Measurements from ENCODE around the gene MLPH. TPM values are rescaled to one million over a fixed set of nuclear protein-coding genes. Genes with fewer than 3 reads are reported as not detected.

Gene MLPH
- total and polyA plus RNA-seq, 2 of the 4 experiments (the other 2 are of a cell fraction): 13.8 to 21.6 TPM

GRCh38 chr2:237494066-237494465 lies 7.0 kb downstream of the MLPH start:
- 75% methylated on average over 2 of the region's 5 CpGs; no CpG with 5 or more reads in 1 of the 2 experiments for WGBS, 2 experiments (ENCODE audit: extremely low coverage in 2 of 2, insufficient read length in 1 of 2)

More at GRCh38 chr2:237494066-237494465, 7.0 kb downstream of the MLPH start:
- no peak overlapping the region for H3K18ac ChIP-seq (ENCODE audit: low read depth, low read length)
- no peak overlapping the region for H3K23ac ChIP-seq (ENCODE audit: low read depth, low read length)
- BruUV-seq (replicated peaks): no TSS peak
- H3K14ac ChIP-seq (replicated peaks; ENCODE audit: low read depth, low read length): no peak overlapping the region
- CTCF ChIA-PET: no interaction called here
- POLR2A ChIA-PET (ENCODE audit: unreplicated experiment): no interaction called here
- no peak overlapping the region for H3K4me2 ChIP-seq (ENCODE audit: low read depth, low read length)
- no peak overlapping the region; the same call in 1 of the 2 replicates for H3K4ac ChIP-seq (ENCODE audit: low read depth, low read length)
- H3K9ac ChIP-seq (ENCODE audit: low read depth, low read length): no peak overlapping the region
- peaks cover 25 to 70% of the 10 kb centered on the region in 2 experiments for H3K79me1 ChIP-seq (ENCODE audit: low read depth in 1 of 2, low read length in 2 of 2)
- dilution Hi-C loops (cut with HindIII; ENCODE audit: low sequenced_read_pairs, unreplicated experiment) (no loop called here), in situ Hi-C loops (cut with MboI; ENCODE audit: low sequenced_read_pairs) (no loop called here), intact Hi-C loops (cut with micrococcal nuclease) (no loop called here)
- no peak overlapping the region for H2BK120ac ChIP-seq (ENCODE audit: low read depth, low read length)
- peaks cover 14% of the 10 kb centered on the region for H3K4me1 ChIP-seq (ENCODE audit: control insufficient read depth, insufficient read depth, low read length)
- ATAC-seq (ENCODE audit: low read depth) (no peak), DNase-seq (no peak)
- peaks cover 16% of the 10 kb centered on the region for H3K36me3 ChIP-seq (ENCODE audit: control insufficient read depth, insufficient read depth, low read length)
- no peaks in the 10 kb centered on the region for H3K27me3 ChIP-seq (ENCODE audit: control insufficient read depth, insufficient read depth, low read length)
- H4K8ac ChIP-seq (ENCODE audit: low read depth in 2 of 2, low read length in 2 of 2): no peak overlapping the region
- H4K91ac ChIP-seq (ENCODE audit: insufficient read depth, low read depth, low read length): no peak overlapping the region
- TF ChIP-seq POLR2A (IDR thresholded peaks at IDR 0.05; ENCODE audit: low read depth, low read length) (no peak), RFX5 (IDR thresholded peaks at IDR 0.05; ENCODE audit: low read depth, low read length) (no peak), ELK1 (IDR thresholded peaks at IDR 0.05; ENCODE audit: borderline replicate concordance, low read depth, low read length) (no peak), NFE2L2 (IDR thresholded peaks at IDR 0.05; ENCODE audit: low read depth, low read length) (no peak), CTCF (conservative IDR thresholded peaks at IDR 0.05; ENCODE audit: low read depth, low read length) (no peak), CHD1 (IDR thresholded peaks at IDR 0.05; ENCODE audit: low read depth, low read length) (no peak), CEBPB (IDR thresholded peaks at IDR 0.05; ENCODE audit: low read depth, low read length) (no peak), MXI1 (IDR thresholded peaks at IDR 0.05; ENCODE audit: borderline replicate concordance, low read depth, low read length) (no peak), RAD21 (IDR thresholded peaks at IDR 0.05; ENCODE audit: low read length) (no peak), FOS (IDR thresholded peaks at IDR 0.05; ENCODE audit: low read depth, low read length) (no peak), MAFK (IDR thresholded peaks at IDR 0.05; ENCODE audit: low read depth, low read length) (no peak), SMC3 (IDR thresholded peaks at IDR 0.05; ENCODE audit: low read depth, low read length) (no peak), RCOR1 (IDR thresholded peaks at IDR 0.05; ENCODE audit: insufficient replicate concordance, low read length) (no peak), BHLHE40 (IDR thresholded peaks at IDR 0.05; ENCODE audit: low read depth, low read length) (no peak), USF2 (IDR thresholded peaks at IDR 0.05; ENCODE audit: low read depth, low read length) (no peak), MAZ (IDR thresholded peaks at IDR 0.05; ENCODE audit: borderline replicate concordance, low read depth, low read length) (no peak)
- peaks cover 6% of the 10 kb centered on the region for H3K9me1 ChIP-seq (ENCODE audit: insufficient read depth, low read length)
- H3K56ac ChIP-seq (ENCODE audit: extremely low read depth, insufficient read depth, low read length): no peak overlapping the region
- no peak overlapping the region for H2AK9ac ChIP-seq (replicated peaks; ENCODE audit: low read depth, low read length, poor library complexity)
- no peak overlapping the region for H2BK15ac ChIP-seq (ENCODE audit: low read depth, low read length)
- H4K20me1 ChIP-seq (ENCODE audit: insufficient read depth, low read length): no peaks in the 10 kb centered on the region
- no peak overlapping the region for H4K5ac ChIP-seq (ENCODE audit: low read depth, low read length)
- no peak overlapping the region for H3K4me3 ChIP-seq (ENCODE audit: insufficient read depth, low read depth, low read length)
- no peak overlapping the region for H2BK5ac ChIP-seq (ENCODE audit: low read depth, low read length, poor library complexity, severe bottlenecking)
- H2BK20ac ChIP-seq (ENCODE audit: low read depth, low read length): no peak overlapping the region
- H3K27ac ChIP-seq (ENCODE audit: insufficient read depth, low read length): no peak overlapping the region
- H2AFZ ChIP-seq (replicated peaks; ENCODE audit: low read length, poor library complexity): no peak overlapping the region
- peak overlapping the region; percentile 22; the same call in 1 of the 2 replicates for H2AK5ac ChIP-seq (ENCODE audit: low read depth, low read length)
- peaks cover 9% of the 10 kb centered on the region for H3K9me3 ChIP-seq (ENCODE audit: control insufficient read depth, insufficient read depth, low read length)

Data from IMR-90 (cell line).